Stimulated activated CD8-positive, alpha-beta memory T cell treated with anti-CD3 and anti-CD28 coated beads, Interleukin-4, amount 100 ng/mL, for 1 hour (primary cell): ENCODE results near the gene COL17A1.

Experiments used
- DNase-seq, 2 donors: peaks; one replicate each; pipeline ENCODE4 v3.0.0-alpha.2; 2020; ENCODE audit warnings: low read depth in 2 of 2, low spot score in 1 of 2

Gene COL17A1

DNA sequence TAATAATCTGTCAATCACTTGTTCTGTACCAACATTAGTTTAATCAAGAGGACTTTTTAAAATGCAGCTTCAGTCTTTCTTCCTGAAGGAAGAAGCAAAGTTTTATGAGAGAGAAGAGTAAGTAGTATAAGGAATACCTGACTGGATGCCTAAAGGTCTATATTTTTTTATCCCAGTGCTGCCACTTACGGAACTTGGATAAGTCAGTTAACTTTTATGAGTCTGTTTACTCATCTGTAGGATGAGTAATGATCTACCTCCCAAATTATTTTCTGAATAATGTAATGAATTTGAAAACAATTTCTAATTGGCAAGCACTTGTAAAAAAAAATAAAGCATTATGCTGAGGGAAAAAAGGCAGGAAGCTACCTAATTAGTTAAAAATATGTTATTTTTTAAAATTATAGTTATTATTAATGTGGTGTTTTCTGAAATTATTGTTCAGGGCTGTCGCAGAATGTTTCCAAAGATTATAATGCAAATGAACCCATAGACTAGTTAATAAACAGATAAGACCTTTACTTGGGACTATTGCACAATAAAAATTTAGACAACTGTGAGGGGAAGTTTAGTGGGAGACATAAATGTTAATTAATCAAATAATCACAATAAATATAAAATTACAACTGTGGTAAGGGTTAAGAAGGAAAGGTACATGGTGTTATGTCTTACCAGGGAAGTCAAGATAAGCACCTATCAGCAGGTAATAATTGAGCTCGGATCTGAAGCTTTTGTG, 94.1 kb downstream of the COL17A1 start:
- DNase-seq = no peak

DNA sequence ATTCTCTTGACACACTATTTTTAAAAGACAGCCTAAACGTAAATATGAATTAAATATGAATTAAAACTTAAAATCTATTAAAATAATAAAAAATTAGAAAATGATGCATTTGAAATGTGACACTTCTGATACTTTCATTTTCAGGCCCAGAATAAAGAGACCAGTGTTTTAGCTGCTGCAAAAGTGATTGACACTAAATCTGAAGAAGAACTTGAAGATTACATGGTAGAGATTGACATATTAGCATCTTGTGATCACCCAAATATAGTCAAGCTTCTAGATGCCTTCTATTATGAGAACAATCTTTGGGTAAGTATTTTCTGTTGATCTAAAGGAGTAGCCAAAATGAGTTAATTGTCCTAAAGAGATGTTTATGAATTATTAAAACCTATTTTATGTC, 95.1 kb downstream of the COL17A1 start:
- no peak for DNase-seq

DNA sequence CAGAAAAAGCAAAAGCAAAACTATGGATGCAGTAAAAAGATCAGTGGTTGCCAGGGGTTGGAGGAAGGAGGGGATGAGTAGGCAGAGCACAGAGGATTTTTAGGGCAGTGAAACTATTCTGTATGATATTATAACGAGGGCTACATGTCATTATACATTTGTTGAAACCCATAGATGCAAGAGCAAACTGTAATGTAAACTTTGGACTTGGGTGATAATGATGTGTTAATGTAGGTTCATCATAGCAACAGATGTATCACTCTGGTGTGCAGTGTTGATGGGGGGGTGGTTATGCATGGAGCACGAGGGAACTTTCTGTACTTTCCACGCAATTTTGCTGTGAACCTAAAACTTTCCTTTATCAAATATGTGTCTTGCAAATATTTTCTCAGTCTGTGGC, 95.6 kb downstream of the COL17A1 start:
- no peak for DNase-seq

DNA sequence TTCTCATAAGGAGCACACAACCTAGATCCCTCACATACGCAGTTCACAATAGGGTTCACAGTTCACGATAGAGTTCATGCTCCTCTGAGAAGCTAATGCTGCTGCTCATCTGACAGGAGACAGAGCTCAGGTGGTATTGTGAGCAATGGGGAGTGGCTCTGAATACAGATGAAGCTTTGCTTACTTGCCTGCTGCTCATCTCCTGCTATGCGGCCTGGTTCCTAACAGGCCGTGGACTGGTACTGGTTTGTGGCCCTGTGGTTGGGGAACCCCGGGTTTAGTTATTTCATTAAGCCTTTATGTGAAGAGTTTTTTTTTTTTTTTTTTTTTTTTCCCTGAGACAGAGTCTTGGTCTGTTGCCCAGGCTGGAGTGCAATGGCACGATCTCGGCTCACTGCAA, 99.3 kb downstream of the COL17A1 start:
- no peak for DNase-seq

DNA sequence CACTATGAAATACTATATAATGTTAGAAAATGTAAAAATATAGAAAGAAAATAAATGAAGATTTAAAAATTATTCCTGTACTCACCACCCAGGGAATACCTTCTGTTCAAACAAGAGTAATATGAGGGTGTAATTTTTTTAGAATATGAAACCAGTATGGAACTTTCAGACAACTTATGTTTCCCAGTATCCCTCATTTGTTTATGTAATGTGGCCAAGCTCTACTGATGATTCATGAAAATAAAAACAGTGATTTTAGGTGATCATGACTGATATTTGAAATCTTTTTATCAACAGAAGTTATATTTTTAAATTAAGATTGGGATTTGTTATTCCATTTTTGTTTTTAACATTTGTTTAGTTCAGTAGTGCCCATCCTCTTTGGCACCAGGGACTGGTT, 100.0 kb downstream of the COL17A1 start:
- DNase-seq = no peak

DNA sequence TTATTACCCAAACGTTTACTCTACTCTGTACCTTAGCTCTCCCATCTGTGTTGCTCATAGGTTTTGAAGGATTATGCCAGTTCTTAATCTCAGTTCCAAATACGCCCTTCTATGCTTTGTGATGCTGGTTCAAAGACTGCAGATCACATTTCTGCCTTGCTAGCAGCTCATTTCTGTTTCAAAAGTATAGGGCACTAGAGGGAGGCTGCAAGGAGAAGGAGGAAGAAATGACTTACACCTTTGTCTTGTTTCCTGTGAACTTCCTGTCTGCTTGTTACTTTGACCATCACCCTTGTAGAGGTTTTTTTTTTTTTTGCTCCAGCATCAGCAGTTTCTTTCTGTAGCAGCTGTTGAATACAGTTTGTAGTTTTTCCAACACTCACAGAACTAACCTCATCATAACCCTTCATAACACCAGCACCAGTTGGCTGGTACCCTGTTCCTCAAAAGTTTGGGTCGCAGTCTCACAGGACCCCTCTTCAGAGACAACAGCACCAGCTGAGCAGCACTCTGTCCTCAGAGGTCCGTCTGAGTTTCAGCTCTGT, 102.2 kb downstream of the COL17A1 start:
- no peak for DNase-seq

DNA sequence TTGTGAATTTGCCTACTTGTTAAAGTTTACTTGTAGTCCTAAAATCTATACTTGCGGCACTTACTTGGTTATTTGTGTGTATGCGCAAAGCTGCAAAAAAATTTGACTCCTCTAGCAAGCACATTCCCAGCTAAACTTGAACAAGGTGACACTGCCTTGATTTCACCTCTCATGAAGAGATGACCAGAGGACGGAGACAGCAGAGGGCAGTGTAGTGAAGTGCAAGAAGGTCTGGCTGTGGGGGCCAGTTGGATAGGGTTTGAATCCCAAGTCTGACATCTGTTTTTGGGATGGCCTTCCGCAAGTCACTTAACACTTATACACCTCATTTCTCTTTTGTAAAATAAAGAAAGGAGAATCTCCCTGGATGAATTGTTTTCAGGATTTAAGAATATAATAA, 103.0 kb downstream of the COL17A1 start:
- no peak for DNase-seq
